HepG2 (cell line): ENCODE results near the gene HDAC4. TPM values are rescaled to one million over a fixed set of nuclear protein-coding genes. Genes with fewer than 3 reads are reported as not detected.

Source experiments
- ATAC-seq: fragments of 200-7000 bp; cut with Tn5 transposase; 3 replicates; pipeline ENCODE4 v1.9.1; 2020; ENCODE audit warnings: mild to moderate bottlenecking, moderate library complexity
- BruUV-seq: library from RNA; stranded (reverse); fragments of 400-500 nt; replicated peaks from 2 replicates; lab custom pipeline; 2021; lab: Mats Ljungman, UMichigan
- CTCF ChIA-PET: fragments of 300-600 bp; formaldehyde crosslinking; extraction: SDS; loops from one replicate; lab custom pipeline; 2021; ENCODE audit warnings: low total read pairs, inconsistent platforms, low intra/inter-chr PET ratio; lab: Yijun Ruan, JAX
- POLR2A ChIA-PET: fragments of 350-600 bp; sonication (Branson Sonifier 250); formaldehyde crosslinking; loops from one replicate; lab custom pipeline; 2020; ENCODE audit warnings: antibody characterized with exemption, inconsistent platforms; lab: Yijun Ruan, JAX
- DNase-seq: peaks from one replicate; pipeline ENCODE4 v3.0.0-alpha.2; 2015; ENCODE audit warnings: low spot score
- FAIRE-seq: peaks from 3 replicates; lab custom pipeline; 2011; peaks lifted over from hg19 to GRCh38; lab: Jason Lieb, UNC
- H2AFZ ChIP-seq: one replicate; pipeline ENCODE4 v1.6.1; 2011; ENCODE audit warnings: low read length, inconsistent platforms
- H3K27ac ChIP-seq: fragments of 300-600 bp; 3 replicates; pipeline ENCODE4 v1.8.0; 2011; ENCODE audit warnings: mixed run types, mild to moderate bottlenecking, mixed read lengths, low read length, inconsistent platforms; ENCODE audit not compliant: insufficient read depth; ENCODE audit errors: extremely low read length
- H3K27me3 ChIP-seq, 2 experiments: fragments of 200-600 bp in 1 of 2; 2 replicates in 1 of 2; 3 replicates in 1 of 2; pipeline versions ENCODE4 v1.6.0 to v1.8.0; 2011; ENCODE audit warnings: low read length in 2 of 2, mild to moderate bottlenecking in 2 of 2, moderate library complexity in 2 of 2, inconsistent platforms in 1 of 2; ENCODE audit not compliant: insufficient read depth in 2 of 2, control insufficient read depth in 1 of 2
- H3K36me3 ChIP-seq, 2 experiments: fragments of 200-600 bp in 1 of 2; replicated peaks in 1 of 2; 2 replicates in 1 of 2; 3 replicates in 1 of 2; pipeline versions ENCODE4 v1.5.1 to v1.8.0; 2011; ENCODE audit warnings: low read length in 2 of 2, inconsistent platforms in 1 of 2; ENCODE audit not compliant: insufficient read depth in 2 of 2, control insufficient read depth in 1 of 2
- H3K4me1 ChIP-seq: 2 replicates; pipeline ENCODE4 v1.5.1; 2012; ENCODE audit warnings: low read length, inconsistent platforms; ENCODE audit not compliant: insufficient read depth
- H3K4me2 ChIP-seq: 2 replicates; pipeline ENCODE4 v1.6.0; 2011; ENCODE audit warnings: low read depth, low read length, inconsistent platforms
- H3K4me3 ChIP-seq, 3 experiments: fragments of 200-600 bp in 1 of 3; sonication (generic), shearing (Covaris generic) in 1 of 3; replicated peaks in 1 of 3; 2 replicates each; pipeline ENCODE4 v1.5.1; 2011 to 2016; ENCODE audit warnings: low read length in 3 of 3, inconsistent platforms in 2 of 3, low read depth in 2 of 3, mild to moderate bottlenecking in 2 of 3, control low read depth in 1 of 3, mixed read lengths in 1 of 3; ENCODE audit not compliant: insufficient read depth in 1 of 3
- H3K79me2 ChIP-seq: one replicate; pipeline ENCODE4 v1.6.1; 2011; ENCODE audit warnings: low read length, inconsistent platforms; ENCODE audit not compliant: insufficient read depth
- H3K9ac ChIP-seq: 2 replicates; pipeline ENCODE4 v1.6.0; 2011; ENCODE audit warnings: mild to moderate bottlenecking, low read depth, low read length, inconsistent platforms; ENCODE audit not compliant: insufficient read depth
- H3K9me3 ChIP-seq: 2 replicates; pipeline ENCODE4 v1.5.1; 2012; ENCODE audit warnings: mild to moderate bottlenecking, low read length
- H4K20me1 ChIP-seq: 2 replicates; pipeline ENCODE4 v1.6.0; 2011; ENCODE audit warnings: inconsistent platforms, mild to moderate bottlenecking, low read length, moderate library complexity; ENCODE audit not compliant: insufficient read depth
- AGO2 ChIP-seq: fragments of 200-400 bp; formaldehyde crosslinking; optimal IDR thresholded peaks from 2 replicates; pipeline ENCODE3; 2017; ENCODE audit warnings: mild to moderate bottlenecking, low read depth, low read length, moderate library complexity
- EED ChIP-seq: sonication (generic); formaldehyde crosslinking; IDR thresholded peaks from 2 replicates; pipeline ENCODE4 v1.5.0; 2020; ENCODE audit warnings: mild to moderate bottlenecking, missing genetic modification reagents
- PITX1 ChIP-seq: sonication (generic); formaldehyde crosslinking; IDR thresholded peaks from 2 replicates; pipeline ENCODE4 v1.5.1; 2020; ENCODE audit warnings: mild to moderate bottlenecking, missing genetic modification reagents
- ZNF75D ChIP-seq: sonication (generic); formaldehyde crosslinking; IDR thresholded peaks from 2 replicates; pipeline ENCODE4 v1.8.1; 2023; ENCODE audit warnings: missing genetic modification reagents, mild to moderate bottlenecking, borderline replicate concordance
- ZNF790 ChIP-seq: sonication (generic); formaldehyde crosslinking; IDR thresholded peaks from 2 replicates; pipeline ENCODE4 v1.8.0; 2022; ENCODE audit warnings: missing genetic modification reagents, mild to moderate bottlenecking, borderline replicate concordance
- WGBS: methylation state at CpG from one replicate; pipeline ENCODE4 v1.1.6; 2017; ENCODE audit warnings: low lambda C conversion rate; 5-methylcytosine and 5-hydroxymethylcytosine counted together
- in situ Hi-C: cut with HindIII; loops from 2 replicates; pipeline ENCODE4 v1.10.0; 2017; ENCODE audit warnings: low pct_unique_long_range_greater_than_20kb; ENCODE audit not compliant: extremely low pct_ligation_motif_present
- intact Hi-C: fragments of 100-400 bp; cut with micrococcal nuclease; formaldehyde crosslinking; loops from one replicate; pipeline ENCODE4 v1.10.0; 2022; ENCODE audit not compliant: unreplicated experiment
- polyA plus RNA-seq, 8 experiments: library from polyadenylated mRNA; depleted of rRNA in 3 of 8; stranded (reverse) in 7 of 8; unstranded in 1 of 8; fragments of >200 nt; fragmentation: Illumina TruSeq in 4 of 8; extraction: Trizol in 4 of 8; gene quantifications; 2 replicates each; pipeline versions ENCODE4 v1.2.1 to v1.2.3, GENCODE V29; 2011 to 2016; ENCODE audit warnings: low read depth in 4 of 8, missing spikeins in 1 of 8, mixed read lengths in 1 of 8; ENCODE audit not compliant: insufficient read depth in 1 of 8
- total RNA-seq, 5 experiments: library from RNA; depleted of rRNA; stranded (reverse); fragments of >200 nt; fragmentation: Illumina TruSeq; extraction: Trizol; gene quantifications; 2 replicates each; pipeline ENCODE4 v1.2.3, GENCODE V29; 2016; ENCODE audit warnings: low read depth in 1 of 5
- TF ChIP-seq, protein P1 (sequence below): sonication (generic); formaldehyde crosslinking; conservative IDR thresholded peaks from 2 replicates; pipeline ENCODE4 v1.8.1; 2023; ENCODE audit warnings: missing genetic modification reagents
- TF ChIP-seq, protein P2 (sequence below): sonication (generic); formaldehyde crosslinking; IDR thresholded peaks from 2 replicates; pipeline ENCODE4; 2020; ENCODE audit warnings: missing genetic modification reagents, mild to moderate bottlenecking, borderline replicate concordance

HDAC4 gene
- total and polyA plus RNA-seq, 2 of the 13 experiments (the other 11 are each of a cell fraction or from before 2014, with no cell fraction given): 10.1 to 11.5 TPM

DNA sequence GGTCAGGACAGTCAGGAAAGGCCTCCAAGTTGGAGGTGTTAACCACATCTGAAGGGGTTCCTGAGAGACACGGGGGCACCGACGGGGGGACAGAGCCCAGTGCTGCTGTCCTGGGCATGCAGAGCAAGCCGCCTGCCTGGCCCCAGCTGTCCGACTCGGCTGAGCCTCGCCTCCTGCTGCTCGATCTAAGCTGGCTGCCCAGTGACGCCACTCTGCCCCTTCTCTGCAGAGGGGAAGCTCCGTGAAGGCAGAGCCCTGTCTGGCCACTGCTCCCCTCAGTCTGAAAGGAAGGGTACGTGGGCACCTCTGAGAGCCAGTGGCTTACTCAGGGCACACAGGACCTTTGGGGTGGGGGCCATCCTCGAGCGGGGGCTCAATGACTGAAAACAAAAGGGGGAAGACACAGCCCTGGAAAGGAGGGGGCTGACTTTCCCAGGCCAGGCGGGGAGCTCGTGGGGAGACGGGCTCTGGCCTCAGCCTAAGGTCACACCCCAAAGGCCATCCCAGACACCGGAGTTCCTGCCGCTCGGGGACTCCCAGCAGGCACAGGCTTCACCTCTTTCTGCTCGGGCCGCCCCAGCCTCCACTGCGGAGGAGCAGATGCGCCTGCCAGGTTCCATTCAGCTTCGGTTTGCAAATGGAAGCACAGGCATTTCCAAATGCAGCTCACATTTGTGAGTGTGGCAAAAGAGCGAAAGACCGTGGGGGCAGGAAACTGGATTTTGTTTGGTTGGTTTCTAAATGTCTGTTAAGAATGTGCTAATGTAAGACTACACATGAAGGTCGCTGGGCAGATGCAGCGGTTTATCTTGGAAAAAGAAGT lies 136.9 kb downstream of the HDAC4 start:
- intact Hi-C loops (no loop called here), in situ Hi-C loops (no loop called here)
- Histone ChIP-seq H3K27ac (no peak overlapping the region), H3K79me2 (peaks cover 50% of the 10 kb centered on the region), H3K9me3 (no peaks in the 10 kb centered on the region), H3K4me3 (no peak overlapping the region), H3K9ac (no peak overlapping the region), H3K4me1 (peaks cover 60% of the 10 kb centered on the region), H4K20me1 (peaks cover 42% of the 10 kb centered on the region), H3K27me3 (no peaks in the 10 kb centered on the region), H3K36me3 (no peaks in the 10 kb centered on the region), H3K4me2 (no peak overlapping the region), H2AFZ (no peak overlapping the region)
- BruUV-seq: no TSS peak
- ChIA-PET CTCF (no interaction called here), POLR2A (no interaction called here)
- FAIRE-seq (no peak), DNase-seq (no peak), ATAC-seq (no peak)
- WGBS: 97% methylated on average over 26 of the region's 28 CpGs
- TF ChIP-seq ZNF75D (CRISPR knock-in tag) (no peak), PITX1 (CRISPR knock-in tag) (no peak), ZNF790 (CRISPR knock-in tag) (no peak)
- TF ChIP-seq, protein P1, sequence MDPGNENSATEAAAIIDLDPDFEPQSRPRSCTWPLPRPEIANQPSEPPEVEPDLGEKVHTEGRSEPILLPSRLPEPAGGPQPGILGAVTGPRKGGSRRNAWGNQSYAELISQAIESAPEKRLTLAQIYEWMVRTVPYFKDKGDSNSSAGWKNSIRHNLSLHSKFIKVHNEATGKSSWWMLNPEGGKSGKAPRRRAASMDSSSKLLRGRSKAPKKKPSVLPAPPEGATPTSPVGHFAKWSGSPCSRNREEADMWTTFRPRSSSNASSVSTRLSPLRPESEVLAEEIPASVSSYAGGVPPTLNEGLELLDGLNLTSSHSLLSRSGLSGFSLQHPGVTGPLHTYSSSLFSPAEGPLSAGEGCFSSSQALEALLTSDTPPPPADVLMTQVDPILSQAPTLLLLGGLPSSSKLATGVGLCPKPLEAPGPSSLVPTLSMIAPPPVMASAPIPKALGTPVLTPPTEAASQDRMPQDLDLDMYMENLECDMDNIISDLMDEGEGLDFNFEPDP (CRISPR knock-in tag): 0 out of 2 replicates have a peak, but pooled peaks have one; percentile 63

DNA sequence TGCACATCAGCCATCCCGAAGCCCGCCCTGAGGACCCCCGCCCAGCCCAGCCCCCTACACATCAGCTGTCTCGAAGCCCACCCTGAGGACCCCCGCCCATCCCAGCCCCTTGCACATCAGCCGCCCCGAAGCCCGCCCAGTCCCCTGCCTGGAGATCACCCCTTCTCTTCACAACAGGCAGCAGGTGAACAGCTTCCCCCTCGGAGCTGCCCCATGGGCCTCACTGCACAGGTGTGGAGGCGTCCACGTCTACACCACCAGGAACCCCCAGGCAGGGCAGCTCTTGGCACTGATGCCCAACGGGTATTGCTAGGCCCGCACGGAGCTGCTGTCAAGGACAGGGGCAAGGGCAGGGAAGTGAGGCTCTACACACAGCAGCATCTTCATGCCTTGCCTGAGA lies 137.6 kb downstream of the HDAC4 start:
- no peak overlapping the region for H3K9ac ChIP-seq
- TF ChIP-seq, protein P2, sequence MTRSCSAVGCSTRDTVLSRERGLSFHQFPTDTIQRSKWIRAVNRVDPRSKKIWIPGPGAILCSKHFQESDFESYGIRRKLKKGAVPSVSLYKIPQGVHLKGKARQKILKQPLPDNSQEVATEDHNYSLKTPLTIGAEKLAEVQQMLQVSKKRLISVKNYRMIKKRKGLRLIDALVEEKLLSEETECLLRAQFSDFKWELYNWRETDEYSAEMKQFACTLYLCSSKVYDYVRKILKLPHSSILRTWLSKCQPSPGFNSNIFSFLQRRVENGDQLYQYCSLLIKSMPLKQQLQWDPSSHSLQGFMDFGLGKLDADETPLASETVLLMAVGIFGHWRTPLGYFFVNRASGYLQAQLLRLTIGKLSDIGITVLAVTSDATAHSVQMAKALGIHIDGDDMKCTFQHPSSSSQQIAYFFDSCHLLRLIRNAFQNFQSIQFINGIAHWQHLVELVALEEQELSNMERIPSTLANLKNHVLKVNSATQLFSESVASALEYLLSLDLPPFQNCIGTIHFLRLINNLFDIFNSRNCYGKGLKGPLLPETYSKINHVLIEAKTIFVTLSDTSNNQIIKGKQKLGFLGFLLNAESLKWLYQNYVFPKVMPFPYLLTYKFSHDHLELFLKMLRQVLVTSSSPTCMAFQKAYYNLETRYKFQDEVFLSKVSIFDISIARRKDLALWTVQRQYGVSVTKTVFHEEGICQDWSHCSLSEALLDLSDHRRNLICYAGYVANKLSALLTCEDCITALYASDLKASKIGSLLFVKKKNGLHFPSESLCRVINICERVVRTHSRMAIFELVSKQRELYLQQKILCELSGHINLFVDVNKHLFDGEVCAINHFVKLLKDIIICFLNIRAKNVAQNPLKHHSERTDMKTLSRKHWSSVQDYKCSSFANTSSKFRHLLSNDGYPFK (CRISPR knock-in tag): no peak
- TF ChIP-seq AGO2: peak; percentile 1
- no peak for TF ChIP-seq EED (CRISPR knock-in tag)
- CTCF ChIA-PET: no interaction called here

More for the DNA sequence above, 137.6 kb downstream of the HDAC4 start:
- ATAC-seq (no peak), DNase-seq (no peak), FAIRE-seq (no peak)
- Histone ChIP-seq H3K27ac (no peak overlapping the region), H4K20me1 (peaks cover 37% of the 10 kb centered on the region), H3K4me3 (no peak overlapping the region), H3K79me2 (peaks cover 52% of the 10 kb centered on the region), H3K27me3 (no peaks in the 10 kb centered on the region), H3K4me1 (peaks cover 57% of the 10 kb centered on the region), H2AFZ (no peak overlapping the region), H3K36me3 (no peaks in the 10 kb centered on the region), H3K9me3 (no peaks in the 10 kb centered on the region), H3K4me2 (no peak overlapping the region)
- POLR2A ChIA-PET: no interaction called here
- intact Hi-C loops: no loop called here
- in situ Hi-C loops: no loop called here
- 97% methylated on average over 12 of the region's 14 CpGs for WGBS
- no TSS peak for BruUV-seq
